MM.1S (cell line): Measurements from ENCODE around the gene AGPAT3.

Experiments used
- DNase-seq: peaks from one replicate; pipeline ENCODE4 v3.0.0-alpha.2; 2015
- H2AFZ ChIP-seq: fragments of 300-600 bp; sonication (generic); 2 replicates; pipeline ENCODE4 v1.6.0; 2016; ENCODE audit warnings: antibody characterized with exemption, low read length
- H3F3A ChIP-seq: fragments of 300-600 bp; sonication (generic); 2 replicates; pipeline ENCODE4 v1.6.1; 2016; ENCODE audit warnings: mild to moderate bottlenecking, antibody characterized with exemption, low read length, moderate library complexity, mixed read lengths; ENCODE audit not compliant: insufficient read depth
- H3K27ac ChIP-seq: fragments of 300-600 bp; sonication (generic); 2 replicates; pipeline ENCODE4 v1.5.1; 2016; ENCODE audit warnings: mild to moderate bottlenecking, low read length
- H3K27me3 ChIP-seq: fragments of 300-600 bp; sonication (generic); replicated peaks from 2 replicates; pipeline ENCODE4 v1.6.0; 2016; ENCODE audit warnings: low read length; ENCODE audit not compliant: insufficient read depth
- H3K36me3 ChIP-seq: fragments of 300-600 bp; sonication (generic); replicated peaks from 2 replicates; pipeline ENCODE4 v1.6.1; 2016; ENCODE audit warnings: mild to moderate bottlenecking, low read length, mixed read lengths; ENCODE audit not compliant: insufficient read depth
- H3K4me1 ChIP-seq: fragments of 300-600 bp; sonication (generic); 2 replicates; pipeline ENCODE4 v1.6.1; 2016; ENCODE audit warnings: low read length, mixed read lengths
- H3K4me2 ChIP-seq: fragments of 300-600 bp; sonication (generic); 2 replicates; pipeline ENCODE4 v1.6.0; 2016; ENCODE audit warnings: low read depth, low read length
- H3K4me3 ChIP-seq: fragments of 300-600 bp; sonication (generic); 2 replicates; pipeline ENCODE4 v1.5.1; 2016; ENCODE audit warnings: low read length, mixed read lengths
- H3K79me2 ChIP-seq: fragments of 300-600 bp; sonication (generic); 2 replicates; pipeline ENCODE4 v1.6.1; 2016; ENCODE audit warnings: mixed run types, low read length, mixed read lengths
- H3K9ac ChIP-seq: fragments of 300-600 bp; sonication (generic); 2 replicates; pipeline ENCODE4 v1.6.1; 2016; ENCODE audit warnings: low read length, mixed read lengths
- H3K9me2 ChIP-seq: fragments of 300-600 bp; sonication (generic); replicated peaks from 2 replicates; pipeline ENCODE4 v1.6.1; 2016; ENCODE audit warnings: mild to moderate bottlenecking, low read length, mixed read lengths; ENCODE audit not compliant: insufficient read depth
- H3K9me3 ChIP-seq: fragments of 300-600 bp; sonication (generic); replicated peaks from 2 replicates; pipeline ENCODE4 v1.6.1; 2016; ENCODE audit warnings: mild to moderate bottlenecking, low read length, mixed read lengths; ENCODE audit not compliant: insufficient read depth
- H4K20me1 ChIP-seq: fragments of 300-600 bp; sonication (generic); 2 replicates; pipeline ENCODE4 v1.6.1; 2016; ENCODE audit warnings: mild to moderate bottlenecking, low read length, moderate library complexity, mixed read lengths; ENCODE audit not compliant: insufficient read depth
- CTCF ChIP-seq: fragments of 300-600 bp; sonication (generic); IDR thresholded peaks from 2 replicates; pipeline ENCODE4 v1.5.1; 2016; ENCODE audit warnings: antibody characterized with exemption, low read length, mixed read lengths
- EZH2 ChIP-seq: fragments of 300-600 bp; sonication (generic); optimal IDR thresholded peaks from 2 replicates; pipeline ENCODE3; 2017; ENCODE audit warnings: low read depth, mild to moderate bottlenecking, antibody characterized with exemption, low read length, mixed read lengths
- EZH2phosphoT487 ChIP-seq: fragments of 300-600 bp; sonication (generic); IDR thresholded peaks from 2 replicates; pipeline ENCODE4 v1.6.1; 2018; ENCODE audit warnings: antibody characterized with exemption, low read length

The AGPAT3 gene

GRCh38 chr21:43899307-43900077, 34.5 kb downstream of the AGPAT3 start:
- H3K4me1 ChIP-seq: no peaks in the 10 kb centered on the region
- H3K27me3 ChIP-seq: no peaks in the 10 kb centered on the region
- no peak overlapping the region for H3K4me2 ChIP-seq
- no peaks in the 10 kb centered on the region; the same call in 1 of the 2 replicates for H4K20me1 ChIP-seq
- H3K36me3 ChIP-seq: 0 out of 2 replicates have a peak, but pooled peaks cover 2% of the 10 kb centered on the region
- TF ChIP-seq CTCF: no peak
- TF ChIP-seq EZH2phosphoT487: no peak
- no peak for TF ChIP-seq EZH2
- no peak for DNase-seq
- peaks cover 88% of the 10 kb centered on the region for H3K79me2 ChIP-seq
- H3K27ac ChIP-seq: no peak overlapping the region
- H3K9me3 ChIP-seq: no peaks in the 10 kb centered on the region
- no peak overlapping the region for H3K4me3 ChIP-seq
- H3F3A ChIP-seq: no peaks in the 10 kb centered on the region
- H3K9me2 ChIP-seq: no peaks in the 10 kb centered on the region
- no peak overlapping the region for H3K9ac ChIP-seq
- H2AFZ ChIP-seq: no peak overlapping the region

- H3K4me2 ChIP-seq: no peak overlapping the region
- no peak overlapping the region for H3K4me3 ChIP-seq
- no peaks in the 10 kb centered on the region for H3K9me3 ChIP-seq
- no peaks in the 10 kb centered on the region; the same call in 1 of the 2 replicates for H4K20me1 ChIP-seq
- DNase-seq: no peak
- H3K79me2 ChIP-seq: peaks cover 87% of the 10 kb centered on the region
- TF ChIP-seq EZH2phosphoT487 (no peak), EZH2 (no peak), CTCF (no peak)
- no peak overlapping the region for H2AFZ ChIP-seq
- H3K9ac ChIP-seq: no peak overlapping the region
- no peaks in the 10 kb centered on the region for H3K27me3 ChIP-seq
- H3K9me2 ChIP-seq: no peaks in the 10 kb centered on the region
- H3K27ac ChIP-seq: no peak overlapping the region
- H3F3A ChIP-seq: no peaks in the 10 kb centered on the region
- no peaks in the 10 kb centered on the region for H3K4me1 ChIP-seq
- 0 out of 2 replicates have a peak, but pooled peaks cover 2% of the 10 kb centered on the region for H3K36me3 ChIP-seq
Observed at GRCh38 chr21:43900078-43900385, 35.0 kb downstream of the AGPAT3 start.

GRCh38 chr21:43900690-43901089, 35.7 kb downstream of the AGPAT3 start:
- TF ChIP-seq EZH2phosphoT487 (no peak), CTCF (no peak), EZH2 (no peak)
- Histone ChIP-seq H3K27me3 (no peaks in the 10 kb centered on the region), H3K36me3 (0 out of 2 replicates have a peak, but pooled peaks cover 2% of the 10 kb centered on the region), H3K27ac (no peak overlapping the region), H3K9ac (no peak overlapping the region), H3K4me1 (no peaks in the 10 kb centered on the region), H4K20me1 (no peaks in the 10 kb centered on the region; the same call in 1 of the 2 replicates), H3K9me3 (no peaks in the 10 kb centered on the region), H3K79me2 (peaks cover 83% of the 10 kb centered on the region), H3K4me2 (no peak overlapping the region), H2AFZ (no peak overlapping the region), H3K4me3 (no peak overlapping the region), H3F3A (no peaks in the 10 kb centered on the region), H3K9me2 (no peaks in the 10 kb centered on the region)
- DNase-seq: no peak
